Endothelial cell of umbilical vein (primary cell): ENCODE results near the gene SMAD7.

ENCODE experiments used
- CTCF ChIP-seq, 2 donors: IDR thresholded peaks; 1 replicate in 1 of 2; 2 replicates in 1 of 2; pipeline ENCODE4 v1.5.1; 2011; ENCODE audit warnings: low read length in 2 of 2, mild to moderate bottlenecking in 2 of 2, moderate library complexity in 2 of 2, control low read depth in 1 of 2, inconsistent platforms in 1 of 2, low read depth in 1 of 2; ENCODE audit not compliant: insufficient read depth in 1 of 2; ENCODE audit errors: extremely low read depth in 1 of 2
- EZH2 ChIP-seq: IDR thresholded peaks from 2 replicates; pipeline ENCODE4 v1.6.1; 2012; ENCODE audit warnings: borderline replicate concordance, low read depth, mild to moderate bottlenecking, moderate library complexity, low read length, inconsistent platforms; ENCODE audit not compliant: severe bottlenecking

GRCh38 chr18:48989304-48990303, 38.8 kb upstream of the SMAD7 start:
- TF ChIP-seq EZH2: no peak
- TF ChIP-seq CTCF (IDR thresholded peaks at IDR 0.05; ENCODE audit: extremely low read depth in 1 of 2, insufficient read depth in 1 of 2, low read depth in 1 of 2, low read length in 2 of 2): no peak
